Measurements from ENCODE around the gene NRIP1.

Gene NRIP1

GRCh38 chr21:14991957-14992356, 72.8 kb downstream of the NRIP1 start:
- no peaks in the 10 kb centered on the region for H3K9me3 ChIP-seq (ENCODE audit: low read depth, low read length)
- H3K36me3 ChIP-seq (ENCODE audit: insufficient read depth, low read length) = no peaks in the 10 kb centered on the region
- TF ChIP-seq FOXP2 (optimal IDR thresholded peaks at IDR 0.05; ENCODE audit: control extremely low read depth, extremely low read length, insufficient read depth) (no peak), EZH2 (IDR thresholded peaks at IDR 0.05) (no peak), POLR2AphosphoS5 (IDR thresholded peaks at IDR 0.05; ENCODE audit: borderline replicate concordance, low read depth, low read length) (no peak)
- no peak for DNase-seq (ENCODE audit: low read depth, low spot score)
- no peak overlapping the region for H3K9ac ChIP-seq (ENCODE audit: insufficient read length)
- no peak overlapping the region for H3K4me3 ChIP-seq
- H3K27ac ChIP-seq = no peak overlapping the region

GRCh38 chr21:14989359-14989758, 75.4 kb downstream of the NRIP1 start:
- no peak overlapping the region for H3K27ac ChIP-seq
- no peak for DNase-seq (ENCODE audit: low read depth, low spot score)

GRCh38 chr21:14988760-14989159, 76.0 kb downstream of the NRIP1 start:
- Histone ChIP-seq H3K9ac (ENCODE audit: insufficient read length) (no peak overlapping the region), H3K4me3 (no peak overlapping the region), H3K27ac (no peak overlapping the region), H3K36me3 (ENCODE audit: insufficient read depth, low read length) (no peaks in the 10 kb centered on the region), H3K9me3 (ENCODE audit: low read depth, low read length) (no peaks in the 10 kb centered on the region)
- TF ChIP-seq EZH2 (IDR thresholded peaks at IDR 0.05) (no peak), POLR2AphosphoS5 (IDR thresholded peaks at IDR 0.05; ENCODE audit: borderline replicate concordance, low read depth, low read length) (no peak), FOXP2 (optimal IDR thresholded peaks at IDR 0.05; ENCODE audit: control extremely low read depth, extremely low read length, insufficient read depth) (no peak)
- no peak for DNase-seq (ENCODE audit: low read depth, low spot score)

More at GRCh38 chr21:14989359-14989758, 75.4 kb downstream of the NRIP1 start:
- Histone ChIP-seq H3K9ac (ENCODE audit: insufficient read length) (no peak overlapping the region), H3K36me3 (ENCODE audit: insufficient read depth, low read length) (no peaks in the 10 kb centered on the region), H3K9me3 (ENCODE audit: low read depth, low read length) (no peaks in the 10 kb centered on the region), H3K4me3 (no peak overlapping the region)
- TF ChIP-seq EZH2 (IDR thresholded peaks at IDR 0.05) (no peak), POLR2AphosphoS5 (IDR thresholded peaks at IDR 0.05; ENCODE audit: borderline replicate concordance, low read depth, low read length) (no peak), FOXP2 (optimal IDR thresholded peaks at IDR 0.05; ENCODE audit: control extremely low read depth, extremely low read length, insufficient read depth) (no peak)

- Histone ChIP-seq H3K36me3 (ENCODE audit: insufficient read depth, low read length) (no peaks in the 10 kb centered on the region), H3K9ac (ENCODE audit: insufficient read length) (no peak overlapping the region), H3K4me3 (no peak overlapping the region), H3K27ac (no peak overlapping the region), H3K9me3 (ENCODE audit: low read depth, low read length) (no peaks in the 10 kb centered on the region)
- TF ChIP-seq EZH2 (IDR thresholded peaks at IDR 0.05) (no peak), POLR2AphosphoS5 (IDR thresholded peaks at IDR 0.05; ENCODE audit: borderline replicate concordance, low read depth, low read length) (no peak), FOXP2 (optimal IDR thresholded peaks at IDR 0.05; ENCODE audit: control extremely low read depth, extremely low read length, insufficient read depth) (no peak)
- no peak for DNase-seq (ENCODE audit: low read depth, low spot score)
Observed at GRCh38 chr21:14987370-14988170, 77.2 kb downstream of the NRIP1 start.

- no peaks in the 10 kb centered on the region for H3K36me3 ChIP-seq (ENCODE audit: insufficient read depth, low read length)
- no peaks in the 10 kb centered on the region for H3K9me3 ChIP-seq (ENCODE audit: low read depth, low read length)
- DNase-seq (ENCODE audit: low read depth, low spot score) = no peak
- H3K27ac ChIP-seq = no peak overlapping the region
- H3K4me3 ChIP-seq = no peak overlapping the region
- no peak overlapping the region for H3K9ac ChIP-seq (ENCODE audit: insufficient read length)
- TF ChIP-seq FOXP2 (optimal IDR thresholded peaks at IDR 0.05; ENCODE audit: control extremely low read depth, extremely low read length, insufficient read depth) (no peak), POLR2AphosphoS5 (IDR thresholded peaks at IDR 0.05; ENCODE audit: borderline replicate concordance, low read depth, low read length) (no peak), EZH2 (IDR thresholded peaks at IDR 0.05) (no peak)
Observed at GRCh38 chr21:14985306-14985705, 79.5 kb downstream of the NRIP1 start.

- DNase-seq (ENCODE audit: low read depth, low spot score) = no peak
- H3K36me3 ChIP-seq (ENCODE audit: insufficient read depth, low read length) = no peaks in the 10 kb centered on the region
- no peak overlapping the region for H3K27ac ChIP-seq
- H3K4me3 ChIP-seq = no peak overlapping the region
- no peaks in the 10 kb centered on the region for H3K9me3 ChIP-seq (ENCODE audit: low read depth, low read length)
- TF ChIP-seq FOXP2 (optimal IDR thresholded peaks at IDR 0.05; ENCODE audit: control extremely low read depth, extremely low read length, insufficient read depth) = no peak
- TF ChIP-seq EZH2 (IDR thresholded peaks at IDR 0.05) = no peak
- no peak for TF ChIP-seq POLR2AphosphoS5 (IDR thresholded peaks at IDR 0.05; ENCODE audit: borderline replicate concordance, low read depth, low read length)
- no peak overlapping the region for H3K9ac ChIP-seq (ENCODE audit: insufficient read length)
Observed at GRCh38 chr21:14982336-14982735, 82.5 kb downstream of the NRIP1 start.

- no peak overlapping the region for H3K9ac ChIP-seq (ENCODE audit: insufficient read length)
- no peak overlapping the region for H3K27ac ChIP-seq
- no peak for TF ChIP-seq POLR2AphosphoS5 (IDR thresholded peaks at IDR 0.05; ENCODE audit: borderline replicate concordance, low read depth, low read length)
- TF ChIP-seq FOXP2 (optimal IDR thresholded peaks at IDR 0.05; ENCODE audit: control extremely low read depth, extremely low read length, insufficient read depth) = no peak
- no peak for TF ChIP-seq EZH2 (IDR thresholded peaks at IDR 0.05)
- no peaks in the 10 kb centered on the region for H3K9me3 ChIP-seq (ENCODE audit: low read depth, low read length)
- no peak overlapping the region for H3K4me3 ChIP-seq
- no peaks in the 10 kb centered on the region for H3K36me3 ChIP-seq (ENCODE audit: insufficient read depth, low read length)
- no peak for DNase-seq (ENCODE audit: low read depth, low spot score)
Observed at GRCh38 chr21:14981246-14981645, 83.6 kb downstream of the NRIP1 start.

- DNase-seq (ENCODE audit: low read depth, low spot score) = no peak
- H3K9me3 ChIP-seq (ENCODE audit: low read depth, low read length) = no peaks in the 10 kb centered on the region
- TF ChIP-seq POLR2AphosphoS5 (IDR thresholded peaks at IDR 0.05; ENCODE audit: borderline replicate concordance, low read depth, low read length) = no peak
- no peak for TF ChIP-seq FOXP2 (optimal IDR thresholded peaks at IDR 0.05; ENCODE audit: control extremely low read depth, extremely low read length, insufficient read depth)
- TF ChIP-seq EZH2 (IDR thresholded peaks at IDR 0.05) = no peak
- H3K9ac ChIP-seq (ENCODE audit: insufficient read length) = no peak overlapping the region
- no peak overlapping the region for H3K27ac ChIP-seq
- H3K4me3 ChIP-seq = no peak overlapping the region
- H3K36me3 ChIP-seq (ENCODE audit: insufficient read depth, low read length) = no peaks in the 10 kb centered on the region
Observed at GRCh38 chr21:14979264-14979663, 85.5 kb downstream of the NRIP1 start.
